Measurements from ENCODE around the gene DNASE2. TPM values are rescaled to one million over a fixed set of nuclear protein-coding genes. Genes with fewer than 3 reads are reported as not detected.

Gene DNASE2
- total RNA-seq, 1 experiment from 2014 or later, result 23.8 TPM

DNA sequence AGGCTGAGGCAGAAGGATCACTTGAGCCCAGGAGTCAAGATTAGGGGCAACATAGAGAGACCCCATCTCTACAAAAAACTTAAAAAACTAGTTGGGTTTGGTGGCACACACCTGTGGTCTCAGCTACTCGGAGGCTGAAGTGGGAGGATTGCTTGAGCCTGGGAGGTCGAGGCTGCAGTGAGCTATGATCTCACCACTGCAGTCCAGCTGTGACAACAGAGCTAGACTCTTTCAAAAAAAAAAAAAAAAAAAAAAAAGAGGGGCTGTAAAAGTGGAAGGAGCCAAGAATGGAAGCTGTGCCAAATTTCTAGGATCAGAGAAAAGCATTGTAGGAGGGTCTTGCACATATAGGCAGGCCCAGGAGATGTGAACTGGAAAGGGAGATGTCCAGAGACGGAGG, 9.6 kb downstream of the DNASE2 start:
- no peak overlapping the region for H3K4me3 Mint-ChIP-seq
- Histone ChIP-seq H2BK15ac (ENCODE audit: low read depth, low read length) (no peak overlapping the region), H3K18ac (ENCODE audit: insufficient read length, low read depth, low read length) (no peak overlapping the region), H3K27ac (ENCODE audit: insufficient read length, low read depth, low read length) (no peak overlapping the region), H3K9ac (ENCODE audit: extremely low read depth, insufficient read length, low read length) (no peak overlapping the region), H3K79me1 (ENCODE audit: insufficient read depth, low read depth, low read length, poor library complexity, severe bottlenecking) (no peaks in the 10 kb centered on the region), H2BK20ac (ENCODE audit: low read depth, low read length, poor library complexity, severe bottlenecking) (no peak overlapping the region), H3K27me3 (ENCODE audit: insufficient read depth, low read length) (no peaks in the 10 kb centered on the region), H4K20me1 (ENCODE audit: control insufficient read depth, insufficient read depth, insufficient read length) (peaks cover 3% of the 10 kb centered on the region), H4K5ac (ENCODE audit: insufficient read length, low read depth, low read length) (no peak overlapping the region), H3T11ph (ENCODE audit: low read length) (no peak overlapping the region), H3K23me2 (ENCODE audit: insufficient read length, low read depth, low read length, poor library complexity, severe bottlenecking) (peaks cover 5% of the 10 kb centered on the region), H2AK5ac (ENCODE audit: insufficient read length, low read length) (no peak overlapping the region), H3K23ac (ENCODE audit: insufficient read length, low read depth, low read length) (no peak overlapping the region), H3K9me3 (ENCODE audit: control insufficient read depth, low read depth, low read length) (no peaks in the 10 kb centered on the region), H4K91ac (ENCODE audit: insufficient read length, low read depth, low read length) (no peak overlapping the region), H3K79me2 (ENCODE audit: insufficient read depth, low read length) (no peaks in the 10 kb centered on the region), H3K4ac (ENCODE audit: low read depth, low read length) (no peak overlapping the region), H2BK12ac (ENCODE audit: insufficient read length, low read depth, low read length) (no peak overlapping the region), H3K56ac (ENCODE audit: insufficient read length, low read depth, low read length) (no peak overlapping the region), H3K4me1 (ENCODE audit: insufficient read depth, low read length) (no peaks in the 10 kb centered on the region; the same call in 1 of the 2 replicates), H2AFZ (ENCODE audit: low read length) (no peak overlapping the region), H2BK120ac (ENCODE audit: low read depth, low read length, poor library complexity, severe bottlenecking) (no peak overlapping the region), H2BK5ac (ENCODE audit: insufficient read length, low read length) (no peak overlapping the region), H4K8ac (replicated peaks; ENCODE audit: insufficient read length, low read depth, low read length) (no peak overlapping the region), H3K14ac (ENCODE audit: insufficient read depth, low read length) (no peak overlapping the region), H3K4me2 (ENCODE audit: insufficient read depth, insufficient read length, low read length) (no peak overlapping the region)
- H3K27me3 Mint-ChIP-seq (ENCODE audit: low read depth), result no peaks in the 10 kb centered on the region
- WGBS (ENCODE audit: extremely low coverage, insufficient read length, low lambda C conversion rate), result no CpG with 5 or more reads among the region's 3 CpGs
- no peak for DNase-seq
- H3K27ac Mint-ChIP-seq, result no peak overlapping the region
- H3K9me3 Mint-ChIP-seq, result peaks cover 5 to 11% of the 10 kb centered on the region in 2 experiments; a peak in 4 of 5 replicates
- peaks cover 36 to 51% (median 40%) of the 10 kb centered on the region in 3 experiments for H3K36me3 Mint-ChIP-seq (ENCODE audit: insufficient read depth in 1 of 3, low read depth in 3 of 3)
- no peak for TF ChIP-seq CTCF (conservative IDR thresholded peaks at IDR 0.05)
- peaks cover 5 to 10% of the 10 kb centered on the region in 2 experiments for H3K4me1 Mint-ChIP-seq

All from H9 (cell line).